ENCODE data around the gene SLC22A12.

SLC22A12 gene

DNA sequence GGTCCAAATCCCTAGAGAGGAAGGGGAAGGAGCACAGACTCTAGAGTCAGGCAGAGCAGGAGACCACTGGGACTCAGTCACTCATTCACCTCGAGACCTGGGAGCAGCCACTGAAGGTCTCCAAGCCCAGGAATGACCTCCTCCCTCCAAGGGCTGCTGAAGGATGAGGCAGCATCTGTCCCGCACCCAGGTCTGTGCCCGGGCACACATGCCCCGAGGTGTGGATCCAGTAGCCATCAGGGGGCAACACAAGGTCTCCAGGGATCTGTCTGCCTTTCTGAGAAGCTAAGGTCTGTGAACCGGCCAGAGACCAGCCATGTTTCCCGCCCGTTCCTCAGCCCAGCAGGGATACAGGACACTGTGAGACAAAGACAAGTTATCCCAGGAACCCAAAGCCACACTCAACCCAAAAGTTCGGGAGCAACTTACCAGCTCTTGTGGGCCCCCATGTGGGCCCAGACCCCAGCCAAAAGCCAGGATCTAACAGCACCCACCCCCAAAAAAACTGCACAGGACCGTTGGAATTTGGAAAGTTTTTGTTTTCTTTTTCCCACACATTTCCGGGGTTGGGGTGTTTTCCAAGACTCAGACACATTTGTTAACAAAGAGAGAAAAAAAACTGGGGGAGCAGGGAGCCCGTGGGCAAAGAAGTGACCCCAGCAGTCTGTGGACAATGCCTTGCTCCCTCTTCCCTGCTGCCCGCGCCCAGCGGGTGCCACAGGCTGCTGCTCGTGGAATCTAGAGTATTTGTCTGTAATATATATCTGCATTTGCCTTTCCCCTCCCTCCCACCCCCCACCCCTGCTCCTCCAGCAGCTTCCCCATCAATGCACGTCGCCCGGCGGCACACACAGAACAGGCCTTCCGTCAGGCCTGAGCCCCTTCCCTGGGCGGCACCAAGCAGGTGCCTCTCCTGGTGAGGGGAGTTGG lies 14.9 kb downstream of the SLC22A12 start:
- DNase-seq = no peak

DNA sequence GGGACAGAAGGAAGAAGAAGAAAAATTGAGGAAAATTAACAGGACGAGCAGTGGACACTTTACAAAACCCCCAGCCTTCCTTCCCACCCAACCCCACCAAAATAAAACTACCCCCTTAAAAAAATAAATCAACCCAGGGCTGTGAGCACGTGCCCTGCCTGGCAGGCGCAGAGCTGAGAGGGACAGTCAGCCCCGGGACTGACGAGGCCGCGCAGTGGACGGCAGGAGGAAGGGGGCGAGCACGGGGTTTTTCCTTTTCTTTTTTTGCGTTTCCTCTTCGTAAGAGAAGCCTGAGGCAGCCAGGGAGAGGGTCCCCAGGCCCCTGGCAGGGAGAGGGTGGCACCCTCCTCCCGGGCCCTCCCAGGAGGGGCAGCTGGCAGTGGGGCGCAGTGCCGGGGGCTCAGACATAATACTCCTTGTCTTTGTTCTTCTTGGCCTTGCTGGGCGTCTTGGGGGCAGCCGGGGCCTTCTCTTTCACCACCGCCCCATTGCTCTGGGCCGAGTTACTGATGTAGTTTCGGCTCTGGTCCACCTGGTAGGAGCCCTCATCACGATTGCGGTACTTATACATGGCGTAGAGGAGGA lies 15.9 kb downstream of the SLC22A12 start:
- DNase-seq = no peak

DNA sequence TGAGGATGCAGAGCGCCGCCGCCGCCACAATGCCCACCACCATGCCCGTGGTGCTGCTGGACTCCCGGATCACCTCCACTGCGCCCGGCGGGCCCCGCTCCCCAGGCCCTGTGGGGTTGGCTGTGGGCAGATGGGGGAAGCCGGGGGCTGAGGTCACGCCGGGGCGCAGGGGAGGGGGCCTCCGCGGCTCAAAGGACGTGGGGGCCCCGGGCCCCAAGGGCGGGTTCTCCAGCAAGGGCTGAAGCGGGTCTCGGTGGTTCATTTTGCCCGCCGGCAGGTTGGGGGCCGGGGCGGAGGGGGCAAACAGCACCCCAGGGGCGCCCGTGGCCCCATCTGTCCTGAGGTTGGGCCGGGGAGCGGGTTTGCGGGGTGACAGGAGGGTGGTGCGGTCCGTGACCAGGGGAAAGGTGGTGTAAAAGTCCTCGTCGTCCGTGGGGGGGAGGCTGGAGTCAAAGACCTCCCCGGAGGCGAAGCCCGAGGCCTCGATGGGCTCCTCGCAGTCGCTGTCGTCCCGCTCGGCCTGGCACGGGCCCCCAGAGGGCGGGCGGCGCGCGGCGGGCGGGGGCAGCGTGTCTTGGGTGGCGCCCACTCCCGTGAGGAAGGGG lies 16.5 kb downstream of the SLC22A12 start:
- DNase-seq = no peak

DNA sequence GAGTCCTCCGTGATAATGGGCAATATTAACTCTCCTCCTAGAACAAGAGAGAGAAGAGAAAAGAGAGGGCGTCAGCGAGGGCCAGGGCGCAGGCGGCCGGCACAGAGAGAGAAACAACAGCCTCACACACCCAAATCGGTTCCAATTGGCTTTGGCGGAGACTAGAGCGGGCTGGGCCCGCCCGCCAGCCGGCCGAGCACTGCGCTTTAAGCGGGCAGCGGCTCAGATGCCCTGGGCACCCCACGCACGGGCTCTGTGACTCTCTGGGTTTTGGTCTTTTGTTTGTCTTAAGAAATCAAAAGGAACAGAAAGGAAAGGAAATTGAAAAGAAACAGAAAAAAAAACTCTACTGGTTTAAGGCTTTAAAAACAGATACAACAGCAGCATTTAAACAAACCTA lies 17.0 kb downstream of the SLC22A12 start:
- no peak for DNase-seq

DNA sequence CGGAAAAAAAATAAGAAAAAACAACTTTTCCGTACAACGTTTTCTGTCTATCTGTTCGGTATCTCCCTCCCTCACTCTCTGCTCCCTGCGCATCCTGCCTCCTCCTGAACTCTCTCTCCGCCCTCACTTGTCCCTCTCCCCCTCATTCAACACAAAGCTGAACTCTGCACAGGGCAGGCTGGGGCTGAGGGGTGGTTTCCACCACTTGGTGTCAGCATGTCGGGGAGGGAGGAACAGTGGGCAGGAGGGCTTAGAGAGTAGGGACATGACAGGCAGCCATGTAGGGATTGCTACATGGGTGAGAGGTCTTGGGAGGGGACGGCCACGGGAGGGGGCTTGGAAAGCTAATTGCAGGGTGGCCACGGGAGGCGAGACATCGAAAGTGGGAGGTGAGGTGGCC lies 17.6 kb downstream of the SLC22A12 start:
- DNase-seq = no peak

DNA sequence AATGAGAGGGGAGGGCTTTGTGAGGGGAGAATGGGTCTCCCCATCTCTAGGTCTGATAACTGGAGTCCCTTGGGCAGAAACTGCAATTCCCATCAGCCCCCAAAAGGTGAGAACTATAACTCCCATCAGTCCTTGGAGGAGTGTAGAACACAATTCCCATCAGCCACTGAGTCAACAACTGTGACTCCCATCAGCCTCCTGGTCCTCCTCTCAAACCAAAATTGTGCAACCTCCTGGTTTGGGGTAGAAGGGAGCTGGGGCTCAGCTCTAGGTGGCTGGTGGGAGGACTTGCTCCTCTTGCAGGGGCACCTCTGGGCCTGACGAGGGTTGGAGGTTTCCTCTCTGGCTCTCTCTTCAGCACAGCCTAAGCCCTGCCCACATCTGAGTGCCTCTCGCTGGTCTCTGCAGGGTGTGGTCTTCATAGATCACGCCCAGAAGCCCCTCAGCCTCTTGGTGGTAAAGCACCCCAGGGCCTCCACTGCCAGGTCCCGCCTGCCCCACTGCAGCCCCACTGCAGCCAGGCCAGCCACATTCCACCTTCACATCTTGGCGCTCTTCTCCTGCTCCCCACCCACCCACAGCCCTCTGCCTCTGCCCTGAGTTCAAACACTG lies 18.5 kb downstream of the SLC22A12 start:
- DNase-seq = no peak

DNA sequence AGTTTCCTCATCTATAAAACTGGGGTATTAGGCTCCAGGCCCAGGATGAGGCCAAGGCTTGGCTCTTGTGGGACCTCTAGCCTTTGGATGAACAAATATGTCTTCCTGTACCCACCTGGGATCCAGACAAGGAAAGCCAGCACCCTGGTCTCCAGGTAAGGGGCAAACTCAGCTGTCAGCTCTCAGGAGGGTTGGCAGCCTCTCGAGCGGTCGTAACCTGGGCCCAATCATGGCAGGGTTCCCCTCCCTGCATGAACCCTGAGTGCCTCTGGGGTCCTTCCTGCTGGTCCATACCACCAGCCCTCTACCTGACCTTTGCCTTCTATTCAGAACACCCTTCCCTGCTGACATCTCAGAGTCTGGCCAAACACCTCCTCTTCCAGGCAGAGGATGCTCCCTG lies 19.6 kb downstream of the SLC22A12 start:
- no peak for DNase-seq

DNA sequence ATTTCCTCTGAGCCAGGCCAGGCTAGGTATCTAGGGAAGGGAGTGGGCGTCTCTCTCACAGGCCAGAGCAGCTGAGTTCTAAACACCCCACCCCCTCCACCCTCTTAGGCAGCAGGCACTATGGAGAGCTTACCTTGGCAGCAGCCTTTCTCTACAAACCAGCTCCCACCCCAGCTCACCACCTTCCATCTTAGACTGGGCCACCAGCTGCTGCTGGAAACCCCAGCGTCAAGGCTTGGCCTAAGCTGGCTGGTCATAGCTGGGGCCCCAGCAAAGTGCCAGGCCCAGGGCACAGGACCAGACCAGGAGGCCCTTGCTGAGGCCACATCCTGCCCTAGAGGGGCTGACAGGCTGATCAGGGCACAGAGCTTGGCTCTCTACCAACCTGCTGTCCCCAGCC lies 20.2 kb downstream of the SLC22A12 start:
- no peak for DNase-seq

DNA sequence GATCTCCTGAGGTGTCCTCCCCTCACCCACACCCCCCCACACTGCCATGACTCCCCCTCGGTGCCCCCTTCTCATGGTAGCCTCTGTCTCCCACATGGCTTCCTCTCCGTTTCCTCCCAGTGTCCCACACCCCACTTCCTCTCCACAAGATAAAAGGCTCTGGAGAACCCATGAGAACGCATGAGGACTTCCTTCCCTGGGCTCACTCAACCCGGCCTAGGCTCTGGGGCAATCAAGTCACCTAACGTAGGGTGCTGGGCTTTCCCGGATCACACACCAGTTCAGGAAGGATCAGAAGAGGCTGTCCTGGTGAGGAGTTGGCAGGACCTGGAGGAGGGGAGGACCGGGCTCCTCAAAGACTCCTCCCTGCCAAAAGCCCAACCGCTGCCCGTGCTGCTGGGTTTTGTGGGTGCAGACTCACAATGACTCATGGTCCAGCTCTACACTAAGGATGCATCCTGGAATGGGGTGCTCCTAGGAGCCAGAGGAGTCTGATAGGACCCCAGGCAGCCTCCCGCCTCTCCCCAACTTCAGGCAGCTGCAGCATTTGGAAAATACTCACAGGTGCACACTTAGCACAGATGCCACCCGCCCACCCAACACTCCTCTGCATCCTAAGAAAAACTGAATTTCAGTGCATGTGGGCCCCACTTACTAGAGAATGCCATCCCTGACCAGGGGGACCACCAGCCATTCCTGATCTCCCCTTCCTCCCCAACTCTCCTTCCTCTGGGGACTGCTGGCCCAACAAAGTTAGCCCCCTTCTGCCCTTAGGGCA lies 21.0 kb downstream of the SLC22A12 start:
- no peak for DNase-seq

DNA sequence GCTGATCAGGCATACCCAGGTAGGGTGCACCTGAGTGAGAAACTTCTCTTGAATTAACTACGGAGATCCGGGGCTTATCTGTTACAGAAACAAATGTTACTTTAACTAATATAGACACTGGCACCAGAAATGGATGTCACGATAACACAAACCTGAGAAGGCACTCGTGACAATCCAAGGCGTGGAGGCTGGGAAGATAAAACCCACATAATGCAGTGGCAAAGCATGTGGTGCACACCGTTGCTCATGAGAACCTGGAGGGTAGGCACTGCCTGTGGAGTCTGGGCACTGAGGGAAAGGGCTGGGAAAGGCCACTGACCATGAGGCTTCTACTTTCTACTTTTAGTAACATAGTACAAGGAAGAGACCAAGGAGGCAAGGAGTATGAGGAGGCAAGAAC lies 22.6 kb downstream of the SLC22A12 start:
- DNase-seq = no peak

DNA sequence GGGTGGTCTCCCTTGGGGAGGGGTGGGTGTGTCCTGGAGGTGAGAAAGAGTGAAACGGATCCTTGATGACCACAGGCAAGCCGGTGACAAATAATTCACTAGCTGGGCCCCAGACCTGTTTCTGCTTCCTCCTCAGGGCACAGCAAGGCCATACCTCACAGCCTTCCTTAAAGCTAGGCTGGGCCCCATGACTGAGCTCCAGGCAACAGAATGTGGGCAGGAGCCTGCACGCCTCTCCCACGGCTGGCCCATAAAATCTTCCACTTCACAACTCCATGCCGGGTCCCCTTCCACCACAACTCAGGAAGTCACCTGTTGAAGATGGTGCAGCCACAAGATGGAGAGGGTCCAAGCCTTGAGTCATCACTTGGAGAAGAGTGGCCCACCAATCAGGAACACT lies 23.9 kb downstream of the SLC22A12 start:
- DNase-seq = no peak

DNA sequence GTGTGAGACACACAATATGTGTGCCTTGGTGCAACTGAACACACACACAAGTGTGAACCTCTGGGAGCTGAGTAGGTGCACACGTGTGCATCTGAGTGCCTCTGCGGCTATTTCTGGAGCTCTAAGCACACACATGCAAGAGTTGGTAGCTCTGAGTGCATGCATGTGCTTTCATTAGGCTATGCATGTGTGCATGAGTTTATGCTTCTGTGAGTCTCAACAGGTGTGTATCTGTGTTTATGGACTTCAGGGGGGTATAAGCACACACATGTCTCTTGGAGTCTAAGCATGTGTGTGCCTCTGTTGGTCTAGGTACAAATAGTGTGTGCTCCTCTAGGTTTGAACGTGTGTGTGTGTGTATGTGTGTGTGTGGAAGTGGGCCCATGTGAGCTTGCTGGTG lies 25.8 kb downstream of the SLC22A12 start:
- DNase-seq = no peak

DNA sequence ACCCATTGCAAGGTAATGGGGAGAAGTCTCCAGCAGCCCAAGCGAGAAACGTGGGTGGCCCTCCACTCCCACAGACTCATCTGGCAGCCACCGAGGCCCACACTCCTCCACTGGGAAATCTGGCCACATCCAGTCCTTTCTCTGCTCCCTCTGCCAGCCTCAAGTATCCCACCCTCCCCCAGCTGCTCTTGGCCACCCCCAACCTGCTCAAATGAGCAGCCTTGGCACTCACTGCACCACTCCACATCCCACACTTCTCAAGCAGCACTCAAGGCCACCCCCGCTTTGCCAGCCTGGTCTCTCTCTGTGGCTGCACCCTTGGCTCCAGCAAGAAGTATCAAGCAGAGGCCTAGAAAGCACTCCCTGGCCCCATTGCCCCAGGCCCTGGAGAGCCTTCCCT lies 28.2 kb downstream of the SLC22A12 start:
- DNase-seq = no peak

DNA sequence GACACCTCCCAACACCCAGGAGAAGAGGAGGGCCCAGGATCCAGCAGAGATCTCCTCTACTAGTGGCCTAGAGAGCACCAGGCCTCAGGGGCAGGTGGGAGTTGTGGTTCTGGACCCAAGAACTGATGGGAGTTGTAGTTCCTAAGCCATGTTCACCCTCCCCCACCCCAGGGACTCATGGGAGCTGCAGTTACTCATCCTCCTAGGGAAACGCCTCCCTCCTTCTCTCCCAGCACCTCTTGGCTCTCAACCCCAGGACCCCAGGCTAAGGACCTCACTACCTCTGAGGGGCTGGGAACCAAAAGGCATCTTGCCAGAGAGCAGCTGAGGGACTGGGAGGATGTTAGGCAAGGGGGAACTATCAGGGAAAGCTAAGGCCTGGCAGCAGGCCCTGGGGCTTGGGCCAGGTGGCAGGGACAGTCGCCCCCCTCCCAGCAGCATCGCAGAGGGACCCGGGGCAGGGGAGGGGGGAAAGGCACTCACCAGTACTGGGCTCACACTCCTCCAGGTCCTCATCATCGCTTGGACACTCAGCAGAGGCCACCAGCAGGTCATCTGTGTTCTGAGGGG lies 28.9 kb downstream of the SLC22A12 start:
- DNase-seq = no peak

DNA sequence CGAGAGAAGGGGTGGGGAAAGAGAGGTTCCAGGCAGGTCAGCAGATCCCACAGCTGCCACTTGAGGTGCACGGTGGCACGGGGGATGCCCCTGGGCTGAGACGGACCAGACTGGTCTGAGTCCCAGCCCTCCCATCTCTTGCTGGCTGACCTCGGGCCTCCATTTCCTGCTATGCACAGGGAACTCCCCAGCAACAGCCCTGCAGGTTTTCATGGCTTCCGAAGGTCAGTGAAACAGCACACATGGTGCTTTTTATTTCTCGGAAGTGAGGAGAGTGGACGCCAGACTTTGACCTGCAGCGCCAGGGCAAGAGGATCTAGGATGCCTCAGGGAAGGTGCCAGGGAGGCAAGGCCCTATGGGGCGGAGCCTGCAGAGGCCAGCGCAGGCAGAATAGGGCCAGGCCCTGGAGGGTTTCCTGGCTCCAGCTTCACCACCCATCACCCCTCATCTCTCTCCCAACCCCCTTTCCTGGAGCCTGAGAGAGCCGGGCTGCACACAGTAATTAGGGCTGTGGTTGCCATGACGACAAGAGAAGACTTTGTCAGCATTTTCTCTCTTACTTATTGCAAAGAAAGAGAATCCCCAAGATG lies 29.5 kb downstream of the SLC22A12 start:
- DNase-seq = no peak

DNA sequence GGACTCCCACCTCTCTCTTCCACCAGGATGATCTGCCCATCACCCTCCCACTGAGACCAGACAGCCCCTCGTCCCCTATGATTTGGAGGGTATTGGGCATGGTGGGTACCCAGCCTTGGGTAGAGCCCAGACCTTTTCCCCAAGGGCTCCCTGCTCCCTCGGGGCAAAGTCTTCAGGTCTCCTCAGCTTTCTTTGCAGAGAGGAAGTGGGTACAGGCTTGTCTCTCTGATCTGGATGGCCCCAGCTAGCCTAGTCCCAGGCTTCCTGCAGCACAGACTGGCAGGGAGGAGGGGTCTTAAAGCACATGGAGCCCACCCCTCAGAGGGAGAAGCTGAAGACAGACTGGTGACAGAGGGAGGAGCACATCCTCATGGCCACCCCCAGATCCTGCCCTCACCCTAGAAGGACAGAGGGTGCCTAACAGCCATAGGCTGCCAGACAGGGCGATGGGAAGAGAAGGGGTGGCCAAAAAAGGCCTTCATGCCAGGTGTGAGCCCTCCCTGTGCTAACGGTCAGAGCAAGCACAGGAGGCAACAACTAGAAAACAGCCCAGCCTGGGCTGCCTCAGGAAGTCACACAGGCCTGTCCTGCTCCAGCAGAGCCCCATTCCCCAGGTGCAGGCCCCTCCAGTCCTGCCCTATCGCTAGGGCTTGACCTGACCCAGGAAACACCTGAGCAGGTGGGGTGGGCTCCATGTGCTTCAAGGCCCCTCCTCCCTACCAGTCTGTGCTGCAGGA lies 30.4 kb downstream of the SLC22A12 start:
- DNase-seq = no peak

DNA sequence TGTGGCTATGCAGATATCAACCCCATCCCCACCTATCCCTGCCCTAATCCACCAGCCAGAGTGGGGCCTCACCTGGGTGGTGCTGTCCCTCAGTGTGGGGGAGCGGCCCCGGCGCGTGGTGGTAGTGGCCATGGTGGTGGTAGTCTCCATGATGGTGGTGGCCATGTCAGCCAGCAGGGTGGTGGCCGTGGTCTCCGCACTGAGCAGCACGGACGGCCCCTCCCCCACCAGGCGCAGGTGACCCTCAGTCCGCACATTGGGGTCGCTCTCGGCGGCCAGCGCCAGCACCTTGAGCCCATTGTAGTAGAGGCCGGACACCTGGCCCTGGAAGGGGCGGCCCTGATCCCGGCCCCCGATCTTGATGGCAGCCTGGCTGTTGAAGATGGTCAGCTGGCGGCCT lies 31.7 kb downstream of the SLC22A12 start:
- no peak for DNase-seq

DNA sequence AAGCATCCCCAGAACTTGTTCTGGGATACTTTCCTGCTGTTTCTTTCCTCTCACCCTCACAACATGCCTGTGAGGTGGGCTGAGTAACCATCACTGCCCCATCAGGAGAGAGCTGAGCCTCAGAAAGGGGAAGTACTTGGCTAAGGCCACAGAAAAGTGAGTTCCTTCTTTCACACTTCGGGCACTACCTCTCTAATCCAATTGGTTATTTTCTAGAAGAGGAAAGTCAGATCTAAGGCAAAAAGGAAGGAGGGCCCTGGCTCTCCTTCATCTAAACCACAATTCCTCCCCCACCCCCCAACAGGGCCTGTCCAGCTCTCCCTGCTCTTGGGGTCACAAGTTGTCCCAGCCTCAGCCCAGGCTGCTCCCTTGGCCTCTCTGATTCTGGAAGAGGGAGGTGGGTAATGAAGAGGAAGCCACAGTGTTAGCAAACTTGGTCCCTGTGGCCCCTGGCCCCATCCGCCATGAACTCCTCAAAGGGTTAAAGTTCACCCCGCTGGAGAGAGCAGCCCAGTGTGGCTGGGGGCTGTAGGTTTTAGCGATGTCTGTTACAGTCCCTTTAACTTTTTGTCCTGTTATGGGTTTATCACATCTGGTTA lies 34.0 kb downstream of the SLC22A12 start:
- DNase-seq = no peak

DNA sequence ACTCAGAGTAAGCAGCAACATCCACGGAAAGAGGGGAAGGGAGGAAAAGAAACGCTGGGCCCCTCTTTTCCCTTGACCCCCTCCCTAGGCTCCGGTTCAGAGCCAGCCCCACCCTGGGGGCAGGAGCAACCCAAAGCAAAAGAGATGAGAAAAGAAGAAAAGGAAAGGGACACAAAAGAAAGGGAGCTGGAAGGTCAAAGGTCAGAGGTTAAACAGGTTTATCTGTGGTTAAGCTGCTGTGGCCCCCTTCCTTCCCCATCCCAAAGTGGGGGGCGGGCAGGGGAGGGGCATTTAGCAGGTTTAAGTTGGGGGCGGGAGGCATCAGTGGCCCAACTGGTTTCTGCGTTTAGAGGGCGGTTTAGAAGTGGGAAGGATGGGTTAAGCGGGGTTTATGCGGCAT lies 35.6 kb downstream of the SLC22A12 start:
- DNase-seq = no peak

DNA sequence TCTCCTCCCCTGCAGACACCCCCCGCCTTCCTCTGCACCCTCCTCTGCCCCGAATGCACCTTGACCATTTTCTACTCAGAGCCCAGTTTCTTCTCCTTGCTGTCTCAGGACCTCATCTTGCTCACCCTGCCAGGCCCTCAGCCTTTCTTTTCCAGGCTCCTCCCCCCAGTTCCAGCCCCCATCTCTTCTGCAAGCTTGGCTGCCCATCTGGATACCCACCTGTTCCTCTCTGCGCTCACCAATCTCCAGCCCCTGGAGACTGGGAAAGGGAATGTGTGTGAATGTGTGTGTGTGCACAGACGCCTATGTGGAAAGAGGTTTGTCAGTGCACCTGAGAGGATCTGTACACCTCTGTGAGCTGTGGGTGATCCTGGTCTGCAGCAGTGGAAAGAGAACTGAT lies 36.4 kb downstream of the SLC22A12 start:
- DNase-seq = no peak

DNA sequence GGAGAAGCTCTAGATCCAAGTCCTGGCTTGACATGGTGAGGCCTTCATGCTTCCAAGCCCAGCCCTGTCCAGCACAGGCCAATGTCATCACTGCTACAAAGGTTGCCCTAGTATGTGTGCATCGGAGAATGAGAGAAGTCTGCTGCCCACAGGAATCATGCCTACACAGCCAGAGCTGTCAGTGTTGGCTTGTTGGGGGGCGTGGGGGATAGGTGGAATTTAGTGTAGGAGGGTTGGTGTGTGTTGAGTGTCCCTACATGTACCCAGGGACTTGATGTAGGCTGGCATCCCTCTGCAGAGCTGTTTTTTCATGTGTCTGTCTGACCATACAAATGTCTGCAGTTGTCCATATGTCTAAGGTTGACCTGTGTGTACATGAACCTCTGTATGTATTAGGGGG lies 37.6 kb downstream of the SLC22A12 start:
- no peak for DNase-seq

Data from NCI-H2029 (cell line).